HepG2 (cell line): ENCODE data around the gene STARD13. TPM values are rescaled to one million over a fixed set of nuclear protein-coding genes. Genes with fewer than 3 reads are reported as not detected.

ENCODE experiments used
- AHR ChIP-seq: IDR thresholded peaks from 2 replicates; pipeline ENCODE4 v1.6.1; 2018; ENCODE audit warnings: missing genetic modification reagents, missing compliant biosample characterization
- BCL6 ChIP-seq: IDR thresholded peaks from 2 replicates; pipeline ENCODE4 v1.6.1; 2016; ENCODE audit warnings: missing genetic modification reagents, missing compliant biosample characterization
- FOSL1 ChIP-seq: sonication (generic); formaldehyde crosslinking; IDR thresholded peaks from 2 replicates; pipeline ENCODE4 v1.9.0; 2021; ENCODE audit warnings: missing genetic modification reagents, borderline replicate concordance
- FOXA3 ChIP-seq: IDR thresholded peaks from 2 replicates; pipeline ENCODE4 v1.6.1; 2016; ENCODE audit warnings: missing genetic modification reagents, missing compliant biosample characterization
- FOXO1 ChIP-seq: sonication (generic); formaldehyde crosslinking; IDR thresholded peaks from 2 replicates; pipeline ENCODE4 v1.4.0; 2020; ENCODE audit warnings: missing genetic modification reagents
- HNF4A ChIP-seq: sonication (generic); formaldehyde crosslinking; IDR thresholded peaks from 2 replicates; pipeline ENCODE4 v1.4.0; 2020; ENCODE audit warnings: missing genetic modification reagents
- MBD4 ChIP-seq: IDR thresholded peaks from 2 replicates; pipeline ENCODE4 v1.6.1; 2012; ENCODE audit warnings: low read length, inconsistent platforms, borderline replicate concordance
- NCOA2 ChIP-seq: sonication (generic); formaldehyde crosslinking; IDR thresholded peaks from 2 replicates; pipeline ENCODE4 v1.8.0; 2022; ENCODE audit warnings: inconsistent platforms
- REPIN1 ChIP-seq: sonication (generic); formaldehyde crosslinking; IDR thresholded peaks from 2 replicates; pipeline ENCODE4 v1.8.0; 2022; ENCODE audit warnings: missing genetic modification reagents, low read depth, mild to moderate bottlenecking, borderline replicate concordance
- ZBTB7B ChIP-seq: sonication (generic); formaldehyde crosslinking; IDR thresholded peaks from 2 replicates; pipeline ENCODE4 v1.4.0; 2020; ENCODE audit warnings: missing genetic modification reagents
- ZNF660 ChIP-seq: sonication (generic); formaldehyde crosslinking; IDR thresholded peaks from 2 replicates; pipeline ENCODE4 v1.5.1; 2020; ENCODE audit warnings: mild to moderate bottlenecking, low read depth, missing genetic modification reagents, borderline replicate concordance
- polyA plus RNA-seq, 8 experiments: library from polyadenylated mRNA; depleted of rRNA in 3 of 8; stranded (reverse) in 7 of 8; unstranded in 1 of 8; fragments of >200 nt; fragmentation: Illumina TruSeq in 4 of 8; extraction: Trizol in 4 of 8; gene quantifications; 2 replicates each; pipeline versions ENCODE4 v1.2.1 to v1.2.3, GENCODE V29; 2011 to 2016; ENCODE audit warnings: low read depth in 4 of 8, missing spikeins in 1 of 8, mixed read lengths in 1 of 8; ENCODE audit not compliant: insufficient read depth in 1 of 8
- total RNA-seq, 5 experiments: library from RNA; depleted of rRNA; stranded (reverse); fragments of >200 nt; fragmentation: Illumina TruSeq; extraction: Trizol; gene quantifications; 2 replicates each; pipeline ENCODE4 v1.2.3, GENCODE V29; 2016; ENCODE audit warnings: low read depth in 1 of 5
- TF ChIP-seq, protein P1 (sequence below), 2 experiments: sonication (generic) in 1 of 2; formaldehyde crosslinking in 1 of 2; IDR thresholded peaks; 2 replicates each; pipeline versions ENCODE4 v1.4.0 to v1.6.1; 2016 to 2020; ENCODE audit warnings: borderline replicate concordance in 1 of 2, low read depth in 1 of 2, mild to moderate bottlenecking in 1 of 2, missing genetic modification reagents in 1 of 2
- TF ChIP-seq, protein P2 (sequence below): fragments of 450-650 bp; IDR thresholded peaks from 2 replicates; pipeline ENCODE4 v1.6.1; 2016
- TF ChIP-seq, protein P3 (sequence below): sonication (generic); IDR thresholded peaks from 2 replicates; pipeline ENCODE4 v1.6.1; 2016; ENCODE audit warnings: low read depth, borderline replicate concordance
- TF ChIP-seq, protein P4 (sequence below): sonication (generic); formaldehyde crosslinking; IDR thresholded peaks from 2 replicates; pipeline ENCODE4 v1.5.0; 2020; ENCODE audit warnings: missing genetic modification reagents, mild to moderate bottlenecking, borderline replicate concordance
- TF ChIP-seq, protein P5 (sequence below): sonication (generic); formaldehyde crosslinking; IDR thresholded peaks from 2 replicates; pipeline ENCODE4 v1.4.0; 2020; ENCODE audit warnings: missing genetic modification reagents, borderline replicate concordance

Gene STARD13
- total and polyA plus RNA-seq, 2 of the 13 experiments (the other 11 are each of a cell fraction or from before 2014, with no cell fraction given) = 12.8 to 14.3 TPM

DNA sequence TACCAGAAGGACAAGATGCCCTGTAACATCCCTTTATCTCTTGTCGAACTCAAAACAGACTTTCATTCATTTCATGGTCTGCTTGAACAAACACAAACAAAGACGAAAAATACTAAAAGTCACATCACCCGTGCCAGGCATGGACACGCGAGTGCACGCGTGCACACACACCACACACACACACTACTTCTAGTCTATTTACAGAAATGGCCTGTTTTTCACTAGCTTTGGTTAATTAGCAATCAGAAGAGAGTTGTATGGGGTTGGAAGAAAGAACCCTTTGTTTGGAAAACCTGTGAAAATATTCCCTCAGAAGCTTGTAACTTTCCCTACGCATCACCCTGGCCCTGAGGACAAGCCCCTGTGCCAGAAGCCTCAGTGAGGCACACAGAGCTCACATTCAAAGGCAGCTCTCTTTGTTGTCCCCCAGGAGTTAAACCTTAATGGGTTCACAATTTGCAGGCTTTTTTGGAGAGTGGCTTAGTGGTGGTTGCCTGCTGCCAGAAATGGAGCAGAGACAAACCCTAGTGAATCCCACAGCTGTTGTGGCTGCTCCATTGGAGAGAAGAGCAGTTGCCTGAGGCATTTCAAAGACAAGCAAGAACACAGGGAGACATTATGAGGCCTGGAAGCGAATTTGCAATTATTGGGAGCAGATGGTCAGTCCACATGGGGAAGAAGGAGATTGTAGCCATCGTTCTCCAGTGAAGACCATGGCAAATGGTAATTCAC lies 55.9 kb downstream of the STARD13 start (continued):
- TF ChIP-seq, protein P1, sequence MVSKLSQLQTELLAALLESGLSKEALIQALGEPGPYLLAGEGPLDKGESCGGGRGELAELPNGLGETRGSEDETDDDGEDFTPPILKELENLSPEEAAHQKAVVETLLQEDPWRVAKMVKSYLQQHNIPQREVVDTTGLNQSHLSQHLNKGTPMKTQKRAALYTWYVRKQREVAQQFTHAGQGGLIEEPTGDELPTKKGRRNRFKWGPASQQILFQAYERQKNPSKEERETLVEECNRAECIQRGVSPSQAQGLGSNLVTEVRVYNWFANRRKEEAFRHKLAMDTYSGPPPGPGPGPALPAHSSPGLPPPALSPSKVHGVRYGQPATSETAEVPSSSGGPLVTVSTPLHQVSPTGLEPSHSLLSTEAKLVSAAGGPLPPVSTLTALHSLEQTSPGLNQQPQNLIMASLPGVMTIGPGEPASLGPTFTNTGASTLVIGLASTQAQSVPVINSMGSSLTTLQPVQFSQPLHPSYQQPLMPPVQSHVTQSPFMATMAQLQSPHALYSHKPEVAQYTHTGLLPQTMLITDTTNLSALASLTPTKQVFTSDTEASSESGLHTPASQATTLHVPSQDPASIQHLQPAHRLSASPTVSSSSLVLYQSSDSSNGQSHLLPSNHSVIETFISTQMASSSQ (IDR thresholded peaks at IDR 0.05; ENCODE audit: low read depth) = peak; percentile 80
- TF ChIP-seq, protein P1 (CRISPR knock-in tag; IDR thresholded peaks at IDR 0.05; ENCODE audit: borderline replicate concordance) = peak; percentile 89; the same call in 1 of the 2 replicates
- peak; percentile 34; the same call in 1 of the 2 replicates for TF ChIP-seq HNF4A (CRISPR knock-in tag)
- TF ChIP-seq, protein P2, sequence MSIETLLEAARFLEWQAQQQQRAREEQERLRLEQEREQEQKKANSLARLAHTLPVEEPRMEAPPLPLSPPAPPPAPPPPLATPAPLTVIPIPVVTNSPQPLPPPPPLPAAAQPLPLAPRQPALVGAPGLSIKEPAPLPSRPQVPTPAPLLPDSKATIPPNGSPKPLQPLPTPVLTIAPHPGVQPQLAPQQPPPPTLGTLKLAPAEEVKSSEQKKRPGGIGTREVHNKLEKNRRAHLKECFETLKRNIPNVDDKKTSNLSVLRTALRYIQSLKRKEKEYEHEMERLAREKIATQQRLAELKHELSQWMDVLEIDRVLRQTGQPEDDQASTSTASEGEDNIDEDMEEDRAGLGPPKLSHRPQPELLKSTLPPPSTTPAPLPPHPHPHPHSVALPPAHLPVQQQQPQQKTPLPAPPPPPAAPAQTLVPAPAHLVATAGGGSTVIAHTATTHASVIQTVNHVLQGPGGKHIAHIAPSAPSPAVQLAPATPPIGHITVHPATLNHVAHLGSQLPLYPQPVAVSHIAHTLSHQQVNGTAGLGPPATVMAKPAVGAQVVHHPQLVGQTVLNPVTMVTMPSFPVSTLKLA = peak; percentile 39; the same call in 1 of the 2 replicates
- TF ChIP-seq MBD4 = no peak
- TF ChIP-seq ZBTB7B (CRISPR knock-in tag) = 0 out of 2 replicates have a peak, but pooled peaks have one; percentile 39
- TF ChIP-seq NCOA2 (CRISPR knock-in tag) = peak; percentile 89
- TF ChIP-seq REPIN1 (CRISPR knock-in tag) = no peak; the same call in 1 of the 2 replicates
- peak; percentile 82 for TF ChIP-seq FOXA3
- TF ChIP-seq, protein P3, sequence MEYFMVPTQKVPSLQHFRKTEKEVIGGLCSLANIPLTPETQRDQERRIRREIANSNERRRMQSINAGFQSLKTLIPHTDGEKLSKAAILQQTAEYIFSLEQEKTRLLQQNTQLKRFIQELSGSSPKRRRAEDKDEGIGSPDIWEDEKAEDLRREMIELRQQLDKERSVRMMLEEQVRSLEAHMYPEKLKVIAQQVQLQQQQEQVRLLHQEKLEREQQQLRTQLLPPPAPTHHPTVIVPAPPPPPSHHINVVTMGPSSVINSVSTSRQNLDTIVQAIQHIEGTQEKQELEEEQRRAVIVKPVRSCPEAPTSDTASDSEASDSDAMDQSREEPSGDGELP = peak; percentile 47; the same call in 1 of the 2 replicates
- TF ChIP-seq, protein P4, sequence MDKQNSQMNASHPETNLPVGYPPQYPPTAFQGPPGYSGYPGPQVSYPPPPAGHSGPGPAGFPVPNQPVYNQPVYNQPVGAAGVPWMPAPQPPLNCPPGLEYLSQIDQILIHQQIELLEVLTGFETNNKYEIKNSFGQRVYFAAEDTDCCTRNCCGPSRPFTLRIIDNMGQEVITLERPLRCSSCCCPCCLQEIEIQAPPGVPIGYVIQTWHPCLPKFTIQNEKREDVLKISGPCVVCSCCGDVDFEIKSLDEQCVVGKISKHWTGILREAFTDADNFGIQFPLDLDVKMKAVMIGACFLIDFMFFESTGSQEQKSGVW (CRISPR knock-in tag) = no peak
- no peak for TF ChIP-seq AHR (CRISPR knock-in tag)
- peak; percentile 89; the same call in 1 of the 2 replicates for TF ChIP-seq FOXO1
- no peak for TF ChIP-seq ZNF660 (CRISPR knock-in tag)
- TF ChIP-seq BCL6 (CRISPR knock-in tag) = peak; percentile 87
- peak; percentile 5; the same call in 1 of the 2 replicates for TF ChIP-seq FOSL1 (CRISPR knock-in tag)
- TF ChIP-seq, protein P5, sequence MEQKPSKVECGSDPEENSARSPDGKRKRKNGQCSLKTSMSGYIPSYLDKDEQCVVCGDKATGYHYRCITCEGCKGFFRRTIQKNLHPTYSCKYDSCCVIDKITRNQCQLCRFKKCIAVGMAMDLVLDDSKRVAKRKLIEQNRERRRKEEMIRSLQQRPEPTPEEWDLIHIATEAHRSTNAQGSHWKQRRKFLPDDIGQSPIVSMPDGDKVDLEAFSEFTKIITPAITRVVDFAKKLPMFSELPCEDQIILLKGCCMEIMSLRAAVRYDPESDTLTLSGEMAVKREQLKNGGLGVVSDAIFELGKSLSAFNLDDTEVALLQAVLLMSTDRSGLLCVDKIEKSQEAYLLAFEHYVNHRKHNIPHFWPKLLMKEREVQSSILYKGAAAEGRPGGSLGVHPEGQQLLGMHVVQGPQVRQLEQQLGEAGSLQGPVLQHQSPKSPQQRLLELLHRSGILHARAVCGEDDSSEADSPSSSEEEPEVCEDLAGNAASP (CRISPR knock-in tag) = peak; percentile 87; the same call in 1 of the 2 replicates
